Stimulated activated CD4-positive, alpha-beta T cell treated with anti-CD3 and anti-CD28 coated beads, Interleukin-4, amount 100 ng/mL, for 1 hour (primary cell): ENCODE data around the gene CCDC107.
A peak's percentile ranks its signal among the peaks of the same experiment; 100 is the strongest.

Source experiments
- DNase-seq: peaks from one replicate; pipeline ENCODE4 v3.0.0-alpha.2; 2020

The CCDC107 gene

DNA sequence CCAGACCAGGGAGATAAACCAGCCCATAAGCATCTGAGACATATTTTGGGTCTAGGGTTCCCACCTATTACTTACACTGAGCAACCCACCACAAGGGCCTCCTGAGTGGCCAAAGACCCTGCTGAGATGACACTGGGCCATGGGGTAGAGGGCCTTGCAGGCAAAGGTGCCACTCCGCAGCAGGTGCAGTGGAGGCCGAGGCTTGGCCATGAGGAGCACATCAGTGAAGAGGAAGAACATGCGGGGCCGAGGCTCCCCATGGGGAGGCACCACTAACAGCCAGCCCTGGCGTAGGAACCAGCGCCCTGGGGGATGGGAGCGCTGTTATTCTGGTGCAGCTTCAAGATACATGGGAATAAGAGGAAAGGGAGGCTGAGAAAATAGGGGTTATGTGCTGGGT lies 4.3 kb downstream of the CCDC107 start:
- no peak for DNase-seq

DNA sequence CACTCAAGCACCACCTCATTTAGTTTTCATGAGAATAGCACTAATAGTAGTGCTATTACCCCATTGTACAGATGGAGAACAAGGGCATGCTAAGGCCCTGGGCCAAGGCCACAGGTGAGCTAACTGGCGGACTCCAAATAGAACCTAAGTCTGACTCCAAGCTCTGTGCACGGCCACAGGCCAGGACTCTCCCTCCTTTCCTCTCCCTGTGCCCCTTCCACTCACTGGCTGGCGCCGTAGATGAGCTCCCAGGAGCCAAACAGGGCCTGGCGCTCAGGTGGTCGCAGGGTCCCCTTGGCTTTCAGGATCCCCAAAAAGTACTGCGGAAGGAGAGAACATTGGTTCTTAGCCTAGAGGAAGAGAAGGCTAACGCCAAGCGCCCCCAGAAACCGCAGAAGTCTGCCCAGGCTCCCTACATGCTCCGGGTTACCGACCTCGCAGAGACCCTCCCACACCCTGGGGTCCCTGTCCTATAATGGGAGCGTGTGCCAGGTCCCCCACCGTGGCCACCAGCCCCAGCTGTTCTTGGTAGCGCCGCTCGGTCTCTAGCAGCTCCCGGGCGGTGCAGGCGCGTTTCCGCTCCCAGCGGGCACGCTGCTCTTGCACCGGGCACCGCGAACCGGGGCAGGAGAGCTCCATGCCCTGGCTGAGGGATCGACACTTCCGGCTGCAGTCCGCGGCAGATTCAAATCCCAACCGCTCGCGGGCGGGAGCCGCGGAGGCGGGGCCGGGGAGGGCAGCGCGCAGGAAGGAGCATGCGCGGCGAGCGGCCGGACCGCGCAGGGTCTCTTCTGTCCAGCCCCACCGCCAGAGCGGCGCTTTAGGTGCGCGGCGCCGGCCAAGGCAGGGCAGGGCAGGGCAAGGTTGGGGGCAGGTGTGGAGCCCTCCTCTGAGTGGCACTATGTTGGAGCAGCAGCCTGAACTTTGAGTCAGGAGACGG lies 6.7 kb downstream of the CCDC107 start, which contains the start of gene ARHGEF39:
Gene ARHGEF39 (minus strand): TSS at position 665 of the 940 bp plus-strand sequence. CDS start 26 bp downstream, at position 639.
- peak; percentile 63 for DNase-seq

GRCh38 chr9:35665471-35665818 lies 7.4 kb downstream of the CCDC107 start:
- no peak for DNase-seq

GRCh38 chr9:35666045-35666444 lies 8.0 kb downstream of the CCDC107 start:
- no peak for DNase-seq

DNA sequence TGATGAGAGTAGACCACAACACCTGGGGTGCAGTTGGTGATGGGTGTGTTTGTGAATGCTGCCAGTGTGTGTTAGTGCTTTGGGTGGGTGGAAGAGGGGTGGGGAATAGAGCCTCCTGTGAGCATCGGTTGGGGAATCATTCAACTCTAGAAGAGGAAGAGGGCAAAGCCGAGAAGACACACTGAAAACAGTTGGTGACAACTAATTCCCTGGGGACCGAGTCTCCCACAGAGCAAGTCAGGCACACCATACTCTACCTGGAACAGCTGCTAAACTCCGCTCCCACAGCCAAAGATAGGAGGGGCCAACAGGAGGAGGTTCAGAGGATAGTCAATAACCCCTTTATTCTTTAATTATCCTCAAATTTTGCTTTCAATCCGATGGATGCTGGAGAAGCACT lies 8.5 kb downstream of the CCDC107 start:
- DNase-seq: no peak

DNA sequence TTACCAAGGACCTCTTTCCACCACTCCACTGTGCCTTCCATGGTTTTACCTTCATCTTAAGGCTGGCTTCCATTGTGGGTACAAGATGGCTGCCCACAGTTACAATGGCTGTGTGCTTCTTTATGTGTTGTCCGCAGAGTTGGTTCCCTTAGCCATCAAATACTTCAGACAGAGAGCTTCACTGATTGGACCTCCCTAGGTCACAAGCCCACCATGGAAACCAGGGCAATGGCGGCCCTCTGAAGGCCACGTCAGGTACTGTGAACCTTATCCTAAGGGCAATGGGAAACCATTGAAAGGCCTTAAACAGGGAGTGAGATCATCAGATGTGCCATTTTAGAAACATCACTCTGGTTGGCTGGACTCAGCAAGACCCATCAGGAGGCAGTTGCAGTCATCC lies 9.8 kb downstream of the CCDC107 start:
- DNase-seq: no peak

- no peak for DNase-seq
Observed at GRCh38 chr9:35669331-35670145, 11.4 kb downstream of the CCDC107 start.

- no peak for DNase-seq
Observed at GRCh38 chr9:35673132-35674024, 15.3 kb downstream of the CCDC107 start, which contains the start of gene CA9. Gene CA9, plus strand, starts transcription at chr9:35673928. Its CDS starts 32 bp downstream, at chr9:35673960.

- no peak for DNase-seq
Observed at GRCh38 chr9:35674025-35674361, 15.9 kb downstream of the CCDC107 start.

GRCh38 chr9:35675204-35675603 lies 17.1 kb downstream of the CCDC107 start:
- no peak for DNase-seq

DNA sequence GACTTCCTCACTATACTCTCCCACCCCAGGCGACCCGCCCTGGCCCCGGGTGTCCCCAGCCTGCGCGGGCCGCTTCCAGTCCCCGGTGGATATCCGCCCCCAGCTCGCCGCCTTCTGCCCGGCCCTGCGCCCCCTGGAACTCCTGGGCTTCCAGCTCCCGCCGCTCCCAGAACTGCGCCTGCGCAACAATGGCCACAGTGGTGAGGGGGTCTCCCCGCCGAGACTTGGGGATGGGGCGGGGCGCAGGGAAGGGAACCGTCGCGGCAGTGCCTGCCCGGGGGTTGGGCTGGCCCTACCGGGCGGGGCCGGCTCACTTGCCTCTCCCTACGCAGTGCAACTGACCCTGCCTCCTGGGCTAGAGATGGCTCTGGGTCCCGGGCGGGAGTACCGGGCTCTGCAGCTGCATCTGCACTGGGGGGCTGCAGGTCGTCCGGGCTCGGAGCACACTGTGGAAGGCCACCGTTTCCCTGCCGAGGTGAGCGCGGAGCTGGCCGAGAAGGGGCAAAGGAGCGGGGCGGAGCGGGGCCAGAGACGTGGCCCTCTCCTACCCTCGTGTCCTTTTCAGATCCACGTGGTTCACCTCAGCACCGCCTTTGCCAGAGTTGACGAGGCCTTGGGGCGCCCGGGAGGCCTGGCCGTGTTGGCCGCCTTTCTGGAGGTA lies 17.8 kb downstream of the CCDC107 start:
- DNase-seq: peak; percentile 50

- DNase-seq: no peak
Observed at GRCh38 chr9:35679091-35679490, 21.0 kb downstream of the CCDC107 start.

DNA sequence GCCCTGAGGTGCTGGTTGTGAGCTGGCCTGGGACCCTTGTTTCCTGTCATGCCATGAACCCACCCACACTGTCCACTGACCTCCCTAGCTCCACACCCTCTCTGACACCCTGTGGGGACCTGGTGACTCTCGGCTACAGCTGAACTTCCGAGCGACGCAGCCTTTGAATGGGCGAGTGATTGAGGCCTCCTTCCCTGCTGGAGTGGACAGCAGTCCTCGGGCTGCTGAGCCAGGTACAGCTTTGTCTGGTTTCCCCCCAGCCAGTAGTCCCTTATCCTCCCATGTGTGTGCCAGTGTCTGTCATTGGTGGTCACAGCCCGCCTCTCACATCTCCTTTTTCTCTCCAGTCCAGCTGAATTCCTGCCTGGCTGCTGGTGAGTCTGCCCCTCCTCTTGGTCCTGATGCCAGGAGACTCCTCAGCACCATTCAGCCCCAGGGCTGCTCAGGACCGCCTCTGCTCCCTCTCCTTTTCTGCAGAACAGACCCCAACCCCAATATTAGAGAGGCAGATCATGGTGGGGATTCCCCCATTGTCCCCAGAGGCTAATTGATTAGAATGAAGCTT lies 21.8 kb downstream of the CCDC107 start:
- DNase-seq: no peak

GRCh38 chr9:35680331-35681105 lies 22.4 kb downstream of the CCDC107 start:
- no peak for DNase-seq

DNA sequence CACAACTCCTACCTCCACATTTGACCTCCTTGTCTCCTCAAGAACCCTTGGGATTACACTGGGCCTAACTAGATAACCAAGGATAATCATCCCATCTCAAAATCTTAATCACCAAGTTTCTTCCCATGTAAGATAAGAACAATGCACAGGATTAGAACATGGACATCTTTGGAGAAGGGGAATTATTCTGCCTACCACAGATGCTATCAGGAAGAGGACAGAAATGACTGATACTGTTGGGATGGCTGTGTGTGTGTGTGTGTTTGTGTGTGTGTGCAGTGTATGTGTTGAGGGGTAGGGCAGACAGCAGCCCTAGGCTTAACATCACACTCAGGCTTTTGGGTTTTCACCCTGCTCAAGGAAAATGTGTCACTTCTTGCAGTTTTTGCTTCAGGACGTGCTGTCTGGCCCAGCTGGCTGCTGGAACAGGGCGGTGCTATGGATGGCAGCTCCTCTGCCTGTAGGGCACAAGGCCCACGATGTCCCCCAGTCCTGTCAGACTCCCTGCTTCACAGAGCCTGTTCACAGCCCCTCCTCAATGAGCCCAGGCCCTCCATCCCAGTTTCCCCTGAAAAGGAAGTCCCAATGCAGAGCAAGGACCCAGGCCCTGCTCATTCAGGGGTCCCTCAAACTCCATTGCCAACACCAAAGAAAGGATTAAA lies 23.4 kb downstream of the CCDC107 start:
- DNase-seq: no peak

DNA sequence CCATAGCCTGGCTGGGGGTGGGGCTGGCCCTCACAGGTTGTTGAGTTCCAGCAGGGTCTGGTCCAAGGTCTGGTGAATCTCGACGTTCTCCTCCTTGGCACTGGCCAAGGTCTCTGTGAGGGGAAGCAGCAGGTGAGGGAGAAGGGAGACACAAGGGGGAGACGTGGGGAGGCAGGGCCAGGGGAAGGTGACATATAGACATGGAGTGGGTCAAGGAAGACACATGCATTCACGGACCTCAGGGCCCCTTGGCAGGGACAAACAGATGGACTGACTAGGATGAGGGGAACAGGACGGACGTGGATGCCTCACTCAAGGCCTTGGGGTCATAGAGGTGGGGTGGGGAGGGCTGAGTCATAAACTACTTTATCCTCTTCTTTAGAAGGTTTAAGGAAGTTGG lies 24.0 kb downstream of the CCDC107 start:
- no peak for DNase-seq

DNA sequence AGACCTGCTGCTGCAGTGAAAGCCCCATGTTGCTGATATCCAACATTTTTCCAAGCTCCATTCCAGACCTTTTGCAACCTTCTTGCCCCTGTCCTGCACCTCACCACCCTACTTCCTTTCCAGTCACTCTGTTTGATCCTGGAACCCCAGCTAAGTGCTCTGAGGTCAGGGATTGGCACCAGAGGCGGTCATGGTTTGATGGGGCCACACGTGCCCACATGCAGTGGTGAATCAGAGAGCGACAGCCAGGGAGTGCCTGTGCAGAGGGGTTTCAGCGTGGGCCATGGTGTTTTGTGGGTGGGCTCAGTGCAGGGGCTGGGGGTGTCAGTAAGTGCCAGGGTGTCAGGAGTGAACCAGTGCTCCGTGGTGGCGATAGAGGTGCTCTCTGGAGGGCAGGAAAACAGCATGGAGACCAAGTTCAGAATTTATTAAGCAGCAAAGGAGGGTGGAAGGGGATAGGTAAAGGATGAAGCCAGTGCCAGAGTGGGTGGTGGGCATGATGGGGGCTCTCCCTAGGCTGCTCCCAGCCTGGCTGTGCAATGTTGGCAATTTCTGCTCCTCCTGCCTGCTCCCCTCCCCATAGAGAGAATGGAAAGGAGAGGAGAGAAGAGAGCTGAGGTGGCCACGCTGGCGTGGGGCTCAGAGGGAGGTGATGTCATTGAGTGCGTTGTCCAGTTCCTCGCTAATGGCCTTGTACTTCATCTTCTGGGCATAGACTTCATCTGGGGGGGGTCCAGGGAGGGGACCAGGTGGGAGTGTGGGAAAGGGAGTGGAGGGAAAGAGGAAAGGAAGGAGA lies 24.6 kb downstream of the CCDC107 start:
- DNase-seq: no peak

DNA sequence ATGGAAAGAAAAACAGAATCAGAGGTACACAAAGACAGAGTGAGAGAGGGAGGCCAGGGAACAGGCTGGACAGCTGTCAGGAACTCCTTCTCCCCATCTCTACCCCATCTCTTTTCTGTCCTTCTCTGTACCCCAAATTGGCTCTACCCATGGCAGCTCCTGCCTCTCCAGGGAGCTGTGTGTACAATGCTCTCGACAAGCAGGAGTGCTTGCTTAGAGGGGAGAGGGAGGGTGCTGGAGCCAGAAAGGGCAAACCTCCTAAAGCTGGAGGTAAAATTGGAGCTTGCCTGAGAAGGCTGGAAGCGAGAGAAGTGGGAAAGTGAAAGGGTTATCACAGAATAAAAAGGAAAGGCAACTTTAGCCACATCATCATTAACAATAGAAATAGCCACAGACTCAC lies 25.2 kb downstream of the CCDC107 start:
- DNase-seq: no peak

- no peak for DNase-seq
Observed at GRCh38 chr9:35684921-35685320, 26.8 kb downstream of the CCDC107 start.

GRCh38 chr9:35685506-35685905 lies 27.4 kb downstream of the CCDC107 start:
- DNase-seq: no peak
